Activated naive CD4-positive, alpha-beta T cell treated with Interleukin-2 at 50 U/mL for 16 hours (primary cell): Measurements from ENCODE around the gene C16orf86.

ENCODE experiments used
- DNase-seq: peaks from one replicate; pipeline ENCODE4 v3.0.0-alpha.2; 2020

C16orf86 gene

DNA sequence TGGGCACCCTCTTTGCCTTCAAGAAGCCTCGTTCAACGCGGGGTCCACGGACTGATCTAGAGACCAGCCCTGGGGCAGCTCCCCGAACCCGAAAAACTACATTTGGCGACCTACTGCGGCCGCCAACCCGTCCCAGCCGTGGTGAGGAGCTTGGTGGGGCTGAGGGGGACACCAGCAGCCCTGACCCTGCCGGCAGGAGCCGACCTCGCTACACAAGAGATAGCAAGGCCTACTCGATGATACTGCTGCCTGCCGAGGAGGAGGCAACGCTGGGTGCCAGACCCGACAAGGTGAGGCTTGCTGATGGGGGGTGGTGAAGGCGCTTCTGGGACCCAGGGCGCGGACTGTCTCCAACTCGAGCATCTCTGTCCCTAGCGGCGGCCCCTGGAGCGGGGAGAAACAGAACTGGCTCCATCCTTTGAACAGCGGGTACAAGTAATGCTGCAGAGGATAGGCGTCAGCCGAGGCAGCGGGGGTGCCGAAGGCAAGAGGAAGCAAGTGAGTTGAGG, 12.2 kb upstream of the C16orf86 start:
- no peak for DNase-seq

DNA sequence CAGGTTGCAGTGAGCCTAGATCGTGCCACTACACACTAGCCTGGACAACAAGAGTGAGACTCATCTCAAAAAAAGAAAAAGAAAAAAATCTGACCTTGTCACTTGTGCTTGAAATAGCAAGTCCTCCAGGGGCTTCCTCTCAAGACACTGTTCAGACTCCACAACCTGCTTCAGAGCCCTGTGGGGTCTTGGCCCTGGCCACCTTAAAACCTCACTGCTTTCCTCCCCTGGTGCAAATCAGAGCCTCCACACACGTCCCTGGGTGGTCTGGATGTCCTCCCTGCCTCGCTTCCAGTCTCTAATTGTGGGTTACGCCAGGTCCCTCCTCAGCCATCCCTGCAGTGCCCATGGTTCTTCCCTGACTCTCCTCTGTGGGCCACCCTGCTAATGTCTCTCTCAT, 11.3 kb upstream of the C16orf86 start:
- DNase-seq, result no peak

DNA sequence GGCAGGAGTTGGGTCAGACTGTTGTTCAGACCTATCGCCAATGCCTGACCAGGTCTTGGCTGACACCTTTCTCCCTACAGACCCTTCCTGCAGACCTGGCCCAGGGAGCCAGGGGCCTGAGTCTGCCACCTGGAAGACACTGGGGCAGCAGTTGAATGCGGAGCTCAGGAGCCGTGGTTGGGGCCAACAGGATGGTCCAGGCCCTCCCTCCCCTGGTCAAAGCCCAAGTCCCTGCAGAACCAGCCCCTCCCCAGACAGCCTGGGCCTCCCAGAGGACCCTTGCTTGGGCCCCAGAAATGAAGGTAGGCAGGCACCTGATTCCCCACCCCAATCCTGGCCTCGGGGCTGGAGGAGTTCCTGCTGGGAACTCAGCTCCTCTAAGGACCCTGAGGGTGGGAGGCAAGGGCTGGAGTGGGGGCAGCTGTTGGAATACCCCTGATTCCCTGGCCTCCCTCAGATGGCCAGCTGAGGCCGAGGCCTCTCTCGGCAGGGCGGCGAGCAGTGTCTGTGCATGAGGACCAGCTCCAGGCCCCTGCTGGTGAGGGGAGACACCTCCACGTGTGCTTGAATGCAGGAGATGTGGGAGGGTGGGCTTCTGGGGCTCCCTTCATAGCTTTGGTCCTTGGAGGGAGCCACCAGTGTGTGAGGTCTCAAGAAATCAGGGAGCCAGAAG, 10.1 kb upstream of the C16orf86 start:
- no peak for DNase-seq

DNA sequence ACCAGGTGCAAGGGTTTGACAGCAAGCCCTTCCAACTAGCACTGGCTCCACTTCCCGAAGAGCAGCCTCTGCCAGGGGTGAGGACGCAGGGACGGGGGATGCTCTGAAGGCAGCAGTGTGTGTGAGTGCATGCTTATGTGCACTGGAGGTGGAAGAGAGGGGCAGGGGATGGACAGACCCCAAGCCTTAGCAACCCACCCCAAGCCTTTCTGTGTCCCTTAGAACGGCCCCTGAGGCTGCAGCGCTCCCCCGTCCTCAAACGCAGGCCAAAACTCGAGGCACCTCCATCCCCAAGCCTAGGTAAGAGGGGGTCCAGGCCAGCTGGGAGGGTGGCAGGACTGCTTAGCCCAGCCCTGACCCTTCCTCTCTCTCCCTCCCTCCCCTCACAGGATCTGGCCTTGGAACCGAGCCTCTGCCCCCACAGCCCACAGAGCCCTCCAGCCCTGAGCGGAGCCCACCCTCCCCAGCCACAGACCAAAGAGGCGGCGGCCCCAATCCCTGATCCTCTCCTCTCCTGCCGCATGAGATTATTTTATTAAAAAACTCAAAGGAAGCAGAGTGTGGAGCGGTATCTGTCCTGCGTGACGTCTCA, 9.5 kb upstream of the C16orf86 start:
- DNase-seq, result no peak

DNA sequence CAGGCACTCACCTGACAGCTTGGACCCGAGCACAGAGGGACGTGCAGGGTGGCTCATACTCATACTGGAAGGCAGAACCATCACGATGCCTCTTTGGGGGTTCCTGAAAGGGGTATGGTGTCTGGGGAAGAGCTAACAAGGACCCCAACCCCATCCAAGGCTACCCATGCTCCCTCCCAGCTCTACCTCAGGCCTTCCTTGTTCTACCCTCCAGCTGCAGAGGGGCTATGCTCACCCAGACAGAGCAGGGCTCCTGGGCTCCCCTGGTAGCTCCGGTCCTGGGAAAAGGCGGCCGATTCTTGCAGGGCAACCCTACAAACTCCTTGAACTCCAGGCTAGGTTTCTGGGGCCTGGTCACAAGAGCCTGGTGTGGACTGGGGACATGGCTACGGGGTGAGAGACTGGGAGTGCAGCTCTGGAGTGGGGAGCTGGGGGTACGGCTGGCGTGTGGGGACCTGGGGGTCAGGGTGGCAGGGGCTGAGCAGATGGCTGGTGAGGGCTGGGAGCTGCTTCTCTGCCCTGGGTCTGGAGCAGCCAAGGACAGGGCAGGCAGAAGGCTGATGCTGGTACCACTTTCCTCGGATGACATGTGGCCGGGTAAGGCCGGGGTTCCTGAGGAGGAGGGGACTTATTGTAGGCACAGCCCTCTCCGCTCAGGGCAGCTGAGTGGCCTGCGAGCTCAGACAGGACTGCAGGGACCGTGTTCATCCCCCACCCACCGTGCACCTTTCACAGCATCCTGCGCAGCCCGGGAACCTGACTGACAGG, 8.7 kb upstream of the C16orf86 start:
- DNase-seq, result no peak

DNA sequence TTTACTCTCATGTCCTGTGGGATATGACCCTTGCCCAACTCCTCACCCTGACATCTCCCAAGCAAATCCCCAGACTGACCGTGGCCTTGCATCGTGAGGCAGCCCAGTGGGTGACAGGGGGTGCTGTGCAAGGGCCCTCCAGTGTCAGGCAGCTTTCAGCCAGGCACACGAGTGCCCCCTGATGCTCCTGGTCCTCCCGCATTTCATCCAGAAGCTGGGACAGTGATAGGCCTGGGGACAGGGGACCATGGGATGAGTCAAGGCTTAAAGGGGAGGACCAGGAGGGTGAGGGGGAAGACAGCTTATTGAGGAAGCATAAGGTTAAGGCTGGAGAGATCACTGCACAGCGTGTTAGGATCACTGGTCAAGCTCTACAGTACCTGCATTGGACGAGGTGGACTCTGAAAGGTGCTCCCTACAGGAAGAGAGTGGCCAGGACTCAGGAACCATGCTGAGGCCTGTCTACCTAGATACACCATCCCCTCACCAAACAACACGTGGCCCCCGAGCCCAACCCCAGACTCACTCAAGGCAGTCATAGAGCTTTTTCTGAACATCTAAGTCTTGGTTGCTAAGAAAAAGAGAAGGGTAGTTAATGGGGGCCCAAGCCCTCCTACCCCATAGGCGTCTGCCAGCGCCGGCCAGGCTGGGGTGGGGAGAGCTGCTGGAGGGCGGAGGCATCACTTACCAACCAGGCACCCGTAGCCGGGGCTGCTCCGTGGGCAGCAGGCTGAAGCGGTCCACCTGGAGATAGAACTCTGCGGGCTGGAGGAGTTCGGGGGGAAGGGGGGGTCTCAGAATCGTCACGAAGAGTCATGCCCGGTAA, 7.6 kb upstream of the C16orf86 start:
- no peak for DNase-seq

DNA sequence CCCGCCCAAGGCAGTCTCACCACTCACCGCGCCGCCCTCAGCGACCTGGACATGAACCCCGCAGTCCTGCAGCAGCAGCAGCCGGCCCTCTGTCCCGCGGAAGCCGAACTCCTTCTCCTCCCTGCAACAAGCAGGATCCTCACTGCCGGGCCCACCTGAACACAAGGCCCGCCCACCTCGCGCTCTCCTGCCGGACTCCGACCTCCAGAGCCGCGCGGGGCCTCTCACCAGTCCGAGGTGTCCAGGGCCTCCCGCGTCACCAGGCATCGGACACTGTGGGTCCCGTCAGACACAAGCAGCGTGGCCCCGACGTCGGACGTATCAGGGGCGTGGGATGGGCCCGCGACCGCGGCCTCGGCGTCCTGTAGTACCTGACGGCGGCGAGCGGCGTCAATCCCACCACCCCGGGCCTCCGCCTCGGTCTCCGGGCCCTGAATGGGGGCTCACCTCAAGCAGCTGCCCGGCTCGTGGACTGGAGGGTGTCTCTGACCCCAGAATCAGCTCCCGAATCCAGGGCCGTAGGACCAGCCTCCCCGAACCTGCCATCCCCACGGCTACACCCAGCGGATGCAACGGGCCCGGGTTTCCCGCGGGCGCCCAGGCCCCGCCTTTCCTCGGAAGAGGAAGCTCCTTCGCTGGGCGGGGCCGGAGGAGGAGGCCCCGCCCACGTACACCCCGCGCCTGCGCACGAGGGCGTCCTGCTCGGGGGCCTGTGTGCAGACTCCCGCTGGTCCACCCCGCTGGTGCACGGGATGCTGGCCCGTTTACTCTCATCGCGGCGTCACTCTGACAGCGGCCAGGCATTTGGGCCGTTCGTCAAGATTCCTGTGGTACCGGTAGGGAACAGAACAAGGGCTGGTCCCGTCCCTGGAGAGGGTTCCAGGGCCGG, 6.7 kb upstream of the C16orf86 start, which contains the start of gene ACD:
ACD (minus strand) TSS at position 586 of the 889 bp plus-strand sequence; CDS start at position 546, 40 bp downstream.
- peak; percentile 93 for DNase-seq

DNA sequence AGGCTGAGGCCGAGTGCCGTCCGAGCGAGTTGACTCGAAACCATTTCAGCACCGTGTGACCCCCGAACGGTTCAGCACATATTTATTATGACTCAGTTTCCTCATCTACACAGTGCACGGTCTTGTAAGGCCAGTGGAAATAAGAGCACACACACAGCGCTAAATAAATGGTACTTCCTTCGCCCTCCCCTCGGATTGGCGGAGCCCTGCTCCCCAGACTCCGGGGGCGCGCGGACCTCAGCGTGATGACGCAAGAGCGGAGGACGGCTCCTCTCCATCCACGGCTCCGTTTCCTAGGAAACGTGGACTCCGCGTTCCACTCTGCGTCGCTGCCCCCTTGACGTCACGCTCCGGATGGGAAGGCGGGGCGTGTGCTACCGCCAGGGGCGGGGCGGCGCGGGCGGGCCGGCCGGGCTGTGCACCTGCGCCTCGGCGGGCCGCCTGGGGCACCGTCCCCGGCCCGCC, 6.0 kb upstream of the C16orf86 start, which contains the start of gene PARD6A:
PARD6A (plus strand) TSS at position 397 of the 465 bp plus-strand sequence. CDS start 79 bp downstream, outside the sequence.
- peak; percentile 95 for DNase-seq

DNA sequence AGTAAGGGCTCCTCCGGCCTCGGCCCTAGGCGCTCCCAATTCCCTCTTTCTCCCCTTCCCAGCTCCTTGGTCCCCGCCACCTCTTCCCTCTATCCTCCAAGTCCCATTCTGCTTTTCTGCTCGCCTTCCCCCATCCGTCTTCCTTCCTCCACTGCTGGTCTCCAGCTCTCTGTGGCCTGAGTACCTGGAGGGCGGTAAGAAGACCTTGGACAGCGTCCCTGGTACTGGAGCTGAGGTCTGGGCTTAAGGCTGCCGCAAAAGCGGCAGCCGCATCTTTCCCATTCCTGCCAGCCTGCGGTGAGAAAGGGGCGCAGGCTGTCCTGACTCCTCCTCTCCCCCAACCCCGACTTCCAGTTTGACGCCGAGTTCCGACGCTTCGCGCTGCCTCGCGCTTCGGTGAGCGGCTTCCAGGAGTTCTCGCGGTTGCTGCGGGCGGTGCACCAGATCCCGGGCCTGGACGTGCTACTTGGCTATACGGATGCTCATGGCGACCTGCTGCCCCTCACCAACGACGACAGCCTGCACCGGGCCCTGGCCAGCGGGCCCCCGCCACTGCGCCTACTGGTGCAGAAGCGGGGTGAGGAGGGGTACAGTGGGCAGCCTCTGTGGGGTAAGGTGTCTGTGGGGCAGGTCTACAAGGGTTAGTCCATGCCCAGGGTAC, 5.4 kb upstream of the C16orf86 start:
- DNase-seq, result no peak

DNA sequence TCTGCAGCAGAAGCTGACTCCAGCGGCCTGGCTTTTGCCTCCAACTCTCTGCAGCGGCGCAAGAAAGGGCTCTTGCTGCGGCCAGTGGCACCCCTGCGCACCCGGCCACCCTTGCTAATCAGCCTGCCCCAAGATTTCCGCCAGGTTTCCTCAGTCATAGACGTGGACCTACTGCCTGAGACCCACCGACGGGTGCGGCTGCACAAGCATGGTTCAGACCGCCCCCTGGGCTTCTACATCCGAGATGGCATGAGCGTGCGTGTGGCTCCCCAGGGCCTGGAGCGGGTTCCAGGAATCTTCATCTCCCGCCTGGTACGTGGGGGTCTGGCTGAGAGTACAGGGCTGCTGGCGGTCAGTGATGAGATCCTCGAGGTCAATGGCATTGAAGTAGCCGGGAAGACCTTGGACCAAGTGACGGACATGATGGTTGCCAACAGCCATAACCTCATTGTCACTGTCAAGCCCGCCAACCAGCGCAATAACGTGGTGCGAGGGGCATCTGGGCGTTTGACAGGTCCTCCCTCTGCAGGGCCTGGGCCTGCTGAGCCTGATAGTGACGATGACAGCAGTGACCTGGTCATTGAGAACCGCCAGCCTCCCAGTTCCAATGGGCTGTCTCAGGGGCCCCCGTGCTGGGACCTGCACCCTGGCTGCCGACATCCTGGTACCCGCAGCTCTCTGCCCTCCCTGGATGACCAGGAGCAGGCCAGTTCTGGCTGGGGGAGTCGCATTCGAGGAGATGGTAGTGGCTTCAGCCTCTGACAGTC, 4.5 kb upstream of the C16orf86 start:
- no peak for DNase-seq

DNA sequence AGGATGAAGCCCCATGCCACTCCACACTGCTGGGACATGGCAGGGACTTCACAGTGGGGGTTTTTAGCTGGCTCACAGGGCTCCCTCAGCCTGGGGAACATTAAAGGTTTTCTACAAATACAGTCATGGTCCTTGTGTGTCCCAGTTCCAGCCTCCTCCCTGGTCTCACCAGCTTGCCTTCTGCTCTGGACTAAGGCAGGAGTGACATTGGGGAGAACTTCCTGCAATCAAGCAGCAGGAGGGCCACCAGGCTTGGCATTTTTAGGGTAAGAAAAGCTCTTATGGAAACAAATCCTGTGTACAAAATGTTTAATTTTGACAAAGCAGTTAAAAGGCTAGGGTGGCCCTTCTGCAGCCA, 4.0 kb upstream of the C16orf86 start:
- DNase-seq, result no peak

DNA sequence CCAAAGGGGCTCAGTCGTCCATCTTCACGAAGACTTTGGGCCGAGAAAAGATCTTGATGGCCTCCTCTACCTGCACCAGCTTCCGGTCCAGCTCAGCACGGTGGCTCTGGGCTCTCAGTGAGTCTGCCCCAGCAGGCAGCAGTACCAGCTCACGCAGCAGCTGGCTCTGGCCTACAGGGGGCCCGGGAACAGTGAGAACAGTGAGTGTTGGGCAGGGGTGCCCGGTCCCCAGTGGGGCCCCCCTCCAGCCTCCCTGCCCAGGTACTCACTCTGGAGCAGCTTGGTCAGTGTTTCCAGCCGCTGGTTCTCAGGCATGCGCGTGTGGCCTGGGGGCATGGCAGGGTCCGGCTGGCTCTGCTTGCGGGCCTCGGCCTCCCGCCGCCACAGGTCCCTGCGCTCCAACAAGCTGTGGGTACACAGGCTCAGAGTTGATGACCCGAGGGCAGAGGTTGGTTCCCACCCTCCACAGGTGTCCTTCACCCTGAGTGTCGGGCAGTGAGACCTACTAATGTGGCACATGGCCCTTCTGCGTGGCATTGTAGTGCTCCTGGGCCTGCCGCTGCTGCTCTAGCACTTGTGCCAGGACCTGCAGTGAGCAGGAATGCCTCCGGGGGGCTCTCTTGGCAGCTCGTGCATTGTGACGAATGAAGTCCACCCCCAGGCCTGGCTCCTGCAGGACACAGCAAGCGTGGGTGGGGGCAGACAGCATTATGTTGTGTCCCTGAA, 3.3 kb upstream of the C16orf86 start:
- DNase-seq, result peak; percentile 28

DNA sequence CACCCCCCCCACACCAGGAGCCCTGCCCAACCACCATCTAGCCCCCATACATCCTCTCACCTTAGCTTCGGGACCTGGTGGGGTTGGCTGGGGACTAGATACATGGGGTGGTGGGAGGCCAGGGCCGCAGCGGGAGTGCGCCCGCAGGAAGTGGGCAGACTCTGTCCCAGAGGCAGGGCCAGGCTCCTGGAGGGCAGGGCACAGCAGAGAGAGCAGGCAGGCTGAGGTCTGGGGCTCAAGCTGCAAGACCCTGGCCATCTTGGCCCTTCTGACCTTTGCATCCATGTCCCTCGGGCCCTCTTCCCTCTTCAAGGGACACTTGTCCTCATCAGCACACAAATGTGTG, 2.8 kb upstream of the C16orf86 start:
- DNase-seq, result no peak

DNA sequence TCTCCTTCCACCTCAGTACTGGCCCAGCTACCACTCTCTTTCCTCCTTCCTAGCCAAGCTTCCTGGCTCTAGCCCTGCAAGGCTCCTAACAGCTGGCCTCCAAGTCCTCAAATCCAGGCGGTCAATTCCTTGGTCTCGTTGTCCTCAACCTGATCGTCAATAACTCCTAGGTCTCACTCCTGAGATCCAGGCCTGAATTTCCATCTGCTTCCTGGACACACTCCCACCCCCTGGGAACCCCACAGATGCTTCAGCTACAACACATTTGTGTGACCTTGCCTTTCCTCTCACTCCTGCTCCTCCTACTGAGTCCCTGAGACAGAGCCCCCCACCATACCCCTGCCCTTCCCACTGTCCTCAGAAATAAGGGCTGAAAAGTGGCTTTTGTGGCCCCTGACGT, 2.4 kb upstream of the C16orf86 start:
- DNase-seq, result no peak

DNA sequence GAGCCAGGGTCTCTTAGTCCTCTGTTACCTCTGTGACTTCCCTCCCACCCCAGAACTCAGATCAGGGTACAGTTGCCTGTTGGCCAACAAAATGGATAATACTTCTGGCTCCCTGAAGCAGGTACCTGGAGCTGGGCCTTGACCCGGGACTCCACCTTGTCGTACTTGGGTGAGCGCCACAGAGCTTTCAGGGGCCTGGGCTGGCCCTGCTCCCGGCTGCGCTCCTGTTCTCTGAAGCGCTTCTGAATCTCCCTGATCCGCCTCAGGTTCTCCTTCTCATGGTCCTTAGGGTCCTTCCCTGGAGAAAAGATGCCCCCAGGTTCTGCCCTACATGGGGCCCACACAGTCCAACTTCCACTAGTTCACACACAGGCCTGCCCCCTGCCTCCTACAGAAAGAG, 1.7 kb upstream of the C16orf86 start:
- no peak for DNase-seq

DNA sequence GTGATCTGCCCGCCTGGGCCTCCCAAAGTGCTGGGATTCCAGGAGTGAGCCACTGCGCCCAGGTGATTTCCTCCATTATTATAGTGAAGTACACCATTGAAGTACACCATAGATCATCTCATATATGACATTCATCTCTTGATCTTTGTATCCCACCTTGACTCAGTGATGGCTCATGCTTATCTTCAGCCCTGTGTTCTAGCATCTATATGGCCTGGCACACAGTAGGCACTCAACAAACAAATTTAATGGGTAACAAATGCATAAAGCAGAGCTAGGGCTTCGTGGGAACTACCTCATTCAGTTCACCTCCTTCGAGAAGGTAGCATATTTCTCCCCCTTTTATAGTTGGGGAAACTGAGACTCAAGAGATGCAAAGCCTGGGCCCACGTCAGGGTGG, 1.0 kb upstream of the C16orf86 start:
- no peak for DNase-seq

DNA sequence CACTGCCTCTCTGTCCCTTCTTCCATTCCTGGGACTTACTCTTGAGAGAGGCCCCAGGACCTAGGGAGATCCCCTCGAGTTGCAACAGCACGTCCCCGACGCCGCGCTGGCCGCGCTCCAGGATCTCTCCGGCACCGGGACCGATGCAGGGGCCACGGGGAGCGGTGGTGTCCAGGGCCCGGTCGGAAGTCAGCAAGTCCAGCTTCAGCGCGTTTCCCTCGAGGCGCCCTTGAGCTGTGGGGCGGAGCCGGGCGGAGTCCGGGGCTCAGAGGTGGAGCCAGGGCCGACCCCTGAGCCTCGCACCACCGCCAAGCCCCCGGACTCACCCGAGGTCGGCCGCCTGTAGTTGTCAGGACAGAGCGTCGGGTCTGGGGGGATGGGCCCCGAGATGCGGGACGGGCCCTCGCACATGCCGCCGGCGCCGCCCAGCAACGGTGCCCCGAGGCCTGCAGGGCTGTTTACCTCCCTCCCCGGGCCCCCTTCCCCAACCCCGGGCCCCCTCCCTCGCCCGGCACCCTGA, 522 bp upstream of the C16orf86 start:
- no peak for DNase-seq

DNA sequence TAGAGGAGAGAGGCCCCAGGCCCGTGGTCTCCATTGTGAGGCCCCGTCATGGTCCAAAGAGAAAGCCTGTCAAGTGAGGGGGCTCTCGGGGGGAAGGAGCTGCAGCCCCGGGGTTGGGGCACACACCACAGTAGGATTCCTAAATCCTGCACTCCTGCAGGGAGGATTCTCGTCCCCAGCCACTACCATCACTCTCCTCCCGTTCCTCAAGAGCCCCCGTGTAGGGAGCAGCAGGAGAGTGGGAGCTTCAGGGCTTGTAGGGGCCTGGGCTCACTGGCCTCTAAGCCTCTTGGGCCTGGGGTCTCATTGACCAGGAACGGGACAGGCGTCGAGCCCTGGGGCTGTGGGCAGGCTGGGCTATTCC, 821 bp downstream of the C16orf86 start:
- DNase-seq, result no peak

DNA sequence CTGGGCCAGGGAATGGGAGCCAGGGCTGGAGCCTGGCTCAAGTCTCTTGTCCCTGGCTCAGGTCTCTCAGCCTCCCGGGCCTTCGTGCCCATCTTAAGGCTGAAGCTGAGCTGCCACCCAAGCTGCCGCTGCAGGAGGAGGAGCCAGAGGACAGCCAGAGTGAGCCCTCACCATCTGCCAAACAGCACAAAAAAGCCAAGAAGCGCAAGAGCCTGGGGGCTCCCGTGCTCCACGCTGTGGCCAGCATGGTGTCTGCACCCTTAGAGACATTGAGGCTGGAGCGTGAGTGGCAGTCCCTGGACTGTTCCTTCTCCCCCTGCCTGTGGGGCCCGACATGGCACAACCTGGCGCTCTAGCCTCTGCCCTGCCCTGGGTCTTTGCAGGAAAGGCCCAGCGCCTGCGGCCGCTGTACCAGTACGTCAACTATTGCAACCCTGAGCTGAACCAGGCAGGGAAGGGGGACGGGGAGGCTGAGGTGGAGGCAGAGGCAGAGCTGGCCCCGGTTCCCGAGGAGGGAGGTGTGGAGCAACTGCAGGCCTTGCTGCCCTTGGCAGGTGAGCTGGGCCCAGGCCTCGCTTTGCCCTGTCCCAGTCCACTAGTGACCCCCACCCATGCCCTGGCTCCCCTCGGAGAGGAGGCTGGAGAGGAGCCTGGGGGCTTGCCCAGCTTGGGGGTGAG, 1.3 kb downstream of the C16orf86 start:
- DNase-seq, result peak; percentile 84
